ENCODE measurements around the gene HS6ST2. TPM values are rescaled to one million over a fixed set of nuclear protein-coding genes. Genes with fewer than 3 reads are reported as not detected.

HS6ST2 gene
- total and polyA plus RNA-seq, 4 donors = 11.4 to 73.1 (median 53.1) TPM

DNA sequence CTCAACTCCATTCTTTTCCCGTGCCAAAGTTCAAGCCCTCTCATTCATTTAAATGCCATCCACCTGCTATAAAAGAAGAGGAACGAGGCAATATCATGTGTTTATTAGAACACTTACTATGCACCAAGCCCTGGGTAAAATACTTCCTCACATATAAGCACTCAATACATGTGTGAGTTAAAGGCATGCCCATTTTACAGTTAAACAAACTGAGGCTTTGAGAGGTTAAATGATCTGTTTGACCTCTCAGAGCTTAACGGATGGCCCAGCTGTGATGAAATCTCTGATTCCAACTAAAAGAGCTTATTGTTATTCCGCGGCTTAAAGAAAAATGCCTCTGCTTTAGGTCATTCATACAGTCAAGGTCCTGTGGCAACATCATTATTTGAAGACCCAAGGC, 124.3 kb downstream of the HS6ST2 start:
- WGBS (ENCODE audit: insufficient coverage) = 60% methylated on average over 2 of the region's 5 CpGs
- Histone ChIP-seq H3K4me1 (ENCODE audit: control insufficient read depth, insufficient read depth, low read length) (no peaks in the 10 kb centered on the region), H3K4me3 (ENCODE audit: low read depth, low read length) (no peak overlapping the region), H3K36me3 (ENCODE audit: control insufficient read depth, insufficient read depth, low read length) (no peaks in the 10 kb centered on the region), H3K27me3 (ENCODE audit: control insufficient read depth, insufficient read depth, low read length) (peaks cover 10% of the 10 kb centered on the region), H3K9me3 (ENCODE audit: control insufficient read depth, insufficient read depth, low read length) (no peaks in the 10 kb centered on the region), H3K27ac (ENCODE audit: low read depth, low read length) (no peak overlapping the region)
- no peak for DNase-seq (ENCODE audit: low read depth in 4 of 6, low spot score in 6 of 6)

DNA sequence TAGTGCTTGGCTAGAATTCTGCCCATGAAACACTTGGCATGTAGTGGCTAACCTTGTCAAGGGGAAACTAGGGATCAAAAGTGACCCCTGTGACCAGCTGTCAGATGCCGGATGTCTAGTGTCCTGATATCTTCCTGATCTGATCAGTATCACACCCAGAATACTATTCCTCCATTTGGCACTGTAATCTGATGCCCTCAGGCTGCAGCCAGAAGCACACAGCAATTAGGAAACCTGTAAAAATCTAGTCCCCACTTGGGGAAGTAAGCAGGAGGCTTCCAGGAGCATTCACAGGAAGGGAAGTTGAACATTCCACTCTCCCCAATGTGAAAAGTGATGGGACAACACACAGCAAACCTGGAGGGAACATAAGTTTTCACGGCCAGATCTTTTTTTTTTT, 125.1 kb downstream of the HS6ST2 start:
- no CpG with 5 or more reads among the region's 2 CpGs for WGBS (ENCODE audit: insufficient coverage)
- DNase-seq (ENCODE audit: low read depth in 4 of 6, low spot score in 6 of 6) = peak in 1 of 6 donors; percentile 14
- no peak overlapping the region for H3K27ac ChIP-seq (ENCODE audit: low read depth, low read length)
- no peaks in the 10 kb centered on the region for H3K36me3 ChIP-seq (ENCODE audit: control insufficient read depth, insufficient read depth, low read length)
- no peak overlapping the region for H3K4me3 ChIP-seq (ENCODE audit: low read depth, low read length)
- H3K4me1 ChIP-seq (ENCODE audit: control insufficient read depth, insufficient read depth, low read length) = no peaks in the 10 kb centered on the region
- peaks cover 10% of the 10 kb centered on the region for H3K27me3 ChIP-seq (ENCODE audit: control insufficient read depth, insufficient read depth, low read length)
- H3K9me3 ChIP-seq (ENCODE audit: control insufficient read depth, insufficient read depth, low read length) = no peaks in the 10 kb centered on the region

DNA sequence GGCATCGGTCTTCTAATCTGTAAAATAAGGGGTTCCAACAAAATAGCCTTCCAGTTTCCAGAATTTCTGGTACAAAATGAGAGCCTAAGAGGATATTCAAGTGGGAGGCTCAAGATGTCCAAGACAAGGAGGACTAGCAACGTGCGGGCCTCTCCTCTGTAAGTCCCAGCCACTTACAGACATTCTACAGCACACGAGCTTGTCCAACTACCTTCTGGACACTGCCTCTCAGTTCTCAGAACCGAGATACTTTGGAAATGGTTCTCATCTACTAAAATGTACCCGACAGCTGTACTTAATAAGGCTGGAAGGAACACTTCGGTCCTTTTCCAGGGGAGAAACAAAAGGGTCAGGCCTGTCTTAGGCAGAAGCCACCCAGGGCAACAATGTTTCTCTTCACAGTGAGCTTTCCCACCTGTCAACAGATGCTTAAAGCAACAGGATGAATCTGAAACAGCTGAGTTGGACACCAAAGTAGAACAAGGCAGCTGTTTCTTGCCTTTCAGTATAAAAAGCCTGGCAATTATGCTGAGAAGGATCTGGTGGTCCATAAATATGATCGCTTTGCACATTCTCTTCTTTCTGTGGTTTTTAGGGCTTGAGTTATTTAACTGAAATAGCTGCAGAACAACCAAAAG, 127.0 kb downstream of the HS6ST2 start:
- DNase-seq (ENCODE audit: low read depth in 4 of 6, low spot score in 6 of 6) = no peak
- Histone ChIP-seq H3K27me3 (ENCODE audit: control insufficient read depth, insufficient read depth, low read length) (peaks cover 11% of the 10 kb centered on the region), H3K36me3 (ENCODE audit: control insufficient read depth, insufficient read depth, low read length) (no peaks in the 10 kb centered on the region), H3K4me1 (ENCODE audit: control insufficient read depth, insufficient read depth, low read length) (no peaks in the 10 kb centered on the region), H3K4me3 (ENCODE audit: low read depth, low read length) (no peak overlapping the region), H3K9me3 (ENCODE audit: control insufficient read depth, insufficient read depth, low read length) (no peaks in the 10 kb centered on the region), H3K27ac (ENCODE audit: low read depth, low read length) (no peak overlapping the region)
- WGBS (ENCODE audit: insufficient coverage) = 51% methylated on average over 7 of the region's 8 CpGs

DNA sequence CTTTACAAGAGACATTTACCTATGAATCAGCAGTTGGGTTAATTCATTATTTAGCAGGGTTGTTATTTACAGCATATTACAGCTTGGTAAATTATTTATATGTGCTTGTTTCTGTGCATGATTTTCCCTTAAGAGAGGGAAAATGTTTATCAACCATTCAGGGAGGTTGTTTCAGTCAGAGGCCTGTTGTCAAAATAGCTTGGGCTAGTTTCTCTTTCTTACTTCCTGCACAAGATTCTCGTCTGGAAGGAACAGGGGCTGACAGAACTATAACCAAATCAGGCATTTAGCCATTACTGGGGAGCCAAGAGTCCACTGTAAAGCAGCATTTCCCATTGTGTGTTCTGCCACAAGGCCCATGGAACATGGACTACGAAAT, 135.8 kb downstream of the HS6ST2 start:
- Histone ChIP-seq H3K9me3 (ENCODE audit: control insufficient read depth, insufficient read depth, low read length) (no peaks in the 10 kb centered on the region), H3K4me1 (ENCODE audit: control insufficient read depth, insufficient read depth, low read length) (no peaks in the 10 kb centered on the region), H3K27ac (ENCODE audit: low read depth, low read length) (no peak overlapping the region), H3K27me3 (ENCODE audit: control insufficient read depth, insufficient read depth, low read length) (peaks cover 5% of the 10 kb centered on the region), H3K36me3 (ENCODE audit: control insufficient read depth, insufficient read depth, low read length) (no peaks in the 10 kb centered on the region), H3K4me3 (ENCODE audit: low read depth, low read length) (no peak overlapping the region)
- DNase-seq (ENCODE audit: low read depth in 4 of 6, low spot score in 6 of 6) = no peak
- 21% methylated on average over 2 of the region's 2 CpGs for WGBS (ENCODE audit: insufficient coverage)

DNA sequence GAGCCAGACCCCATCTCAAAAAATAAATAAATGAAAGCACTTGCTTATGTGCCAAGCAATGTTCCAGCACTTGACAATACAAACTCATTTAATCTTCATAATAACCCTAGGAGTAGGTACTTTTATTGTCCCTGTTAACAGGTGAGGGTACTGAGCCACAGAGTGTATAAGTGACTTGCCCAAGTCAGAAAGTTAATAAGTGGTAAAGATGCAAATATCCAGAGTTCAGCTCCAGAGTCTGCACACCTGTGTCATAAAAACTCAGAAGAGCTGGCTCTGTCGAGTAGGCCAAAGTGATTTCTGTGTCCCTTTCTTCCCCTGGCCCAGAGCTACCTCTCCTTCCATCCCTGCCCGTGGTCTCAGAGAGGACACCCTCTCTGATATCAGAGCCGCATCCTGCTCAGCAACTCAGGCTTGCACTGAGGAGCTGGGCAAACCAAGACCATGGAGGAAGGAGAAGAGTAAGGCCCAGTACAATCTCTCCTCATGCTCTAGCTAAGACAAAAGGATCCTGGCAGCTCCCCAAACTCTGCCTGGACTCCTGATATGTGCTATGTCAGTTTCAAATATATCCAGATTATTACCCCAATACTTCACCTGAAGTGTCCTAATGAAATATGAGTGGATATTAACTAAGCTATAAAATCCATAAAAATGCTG, 136.3 kb downstream of the HS6ST2 start:
- DNase-seq (ENCODE audit: low read depth in 4 of 6, low spot score in 6 of 6) = peak in 1 of 6 donors; percentile 38
- Histone ChIP-seq H3K36me3 (ENCODE audit: control insufficient read depth, insufficient read depth, low read length) (no peaks in the 10 kb centered on the region), H3K9me3 (ENCODE audit: control insufficient read depth, insufficient read depth, low read length) (no peaks in the 10 kb centered on the region), H3K27me3 (ENCODE audit: control insufficient read depth, insufficient read depth, low read length) (peaks cover 1% of the 10 kb centered on the region), H3K4me1 (ENCODE audit: control insufficient read depth, insufficient read depth, low read length) (no peaks in the 10 kb centered on the region), H3K27ac (ENCODE audit: low read depth, low read length) (no peak overlapping the region), H3K4me3 (ENCODE audit: low read depth, low read length) (no peak overlapping the region)
- 67% methylated on average over 1 of the region's 3 CpGs for WGBS (ENCODE audit: insufficient coverage)

DNA sequence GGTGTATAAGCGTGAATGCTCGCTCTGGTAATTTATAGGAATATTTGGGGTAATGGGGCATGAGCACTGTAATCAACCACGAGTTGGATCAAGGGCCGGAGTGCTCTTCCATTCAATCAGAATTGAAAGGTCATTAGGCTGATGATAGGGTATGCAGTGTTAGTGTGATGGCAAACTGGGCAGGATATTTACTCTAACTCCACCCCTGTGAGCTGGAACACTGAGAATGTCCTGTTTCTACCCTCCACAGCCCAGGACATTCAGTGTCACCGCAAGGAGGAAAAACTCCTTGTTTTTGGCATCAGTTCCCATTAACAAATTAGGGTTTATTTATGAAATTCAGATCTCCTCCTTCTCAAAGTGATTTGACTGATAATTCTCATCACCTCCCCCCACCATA, 137.8 kb downstream of the HS6ST2 start:
- Histone ChIP-seq H3K4me1 (ENCODE audit: control insufficient read depth, insufficient read depth, low read length) (no peaks in the 10 kb centered on the region), H3K27me3 (ENCODE audit: control insufficient read depth, insufficient read depth, low read length) (no peaks in the 10 kb centered on the region), H3K27ac (ENCODE audit: low read depth, low read length) (no peak overlapping the region), H3K9me3 (ENCODE audit: control insufficient read depth, insufficient read depth, low read length) (no peaks in the 10 kb centered on the region), H3K4me3 (ENCODE audit: low read depth, low read length) (no peak overlapping the region), H3K36me3 (ENCODE audit: control insufficient read depth, insufficient read depth, low read length) (no peaks in the 10 kb centered on the region)
- WGBS (ENCODE audit: insufficient coverage) = 83% methylated on average over 2 of the region's 5 CpGs
- no peak for DNase-seq (ENCODE audit: low read depth in 4 of 6, low spot score in 6 of 6)

DNA sequence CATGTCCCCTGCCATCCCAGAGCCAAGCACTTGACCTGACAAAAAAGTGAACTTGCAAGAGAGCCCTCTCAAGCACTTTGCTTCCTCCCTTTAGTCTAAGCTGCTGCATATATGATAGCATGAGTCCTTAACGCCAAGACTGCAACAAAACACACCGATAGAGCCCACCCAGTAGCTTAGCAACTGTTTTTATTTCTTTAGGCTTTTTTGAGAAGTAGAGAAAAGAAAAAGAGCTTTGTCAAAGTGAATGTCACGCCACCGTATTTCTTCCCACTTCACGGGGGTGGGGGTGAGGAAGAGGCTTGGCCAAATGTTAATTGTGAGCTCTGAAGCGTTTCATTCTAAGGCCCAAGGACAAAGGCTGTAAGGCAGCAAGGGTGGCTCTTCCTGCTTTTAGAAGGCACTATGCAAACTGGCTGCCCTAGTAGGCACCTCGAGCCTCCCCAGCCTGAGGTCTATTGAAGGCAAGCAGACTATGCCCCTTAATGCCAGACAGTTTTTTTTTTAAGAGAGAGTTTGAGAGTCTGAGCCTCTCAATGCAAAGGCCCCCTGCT, 138.6 kb downstream of the HS6ST2 start:
- Histone ChIP-seq H3K27me3 (ENCODE audit: control insufficient read depth, insufficient read depth, low read length) (no peaks in the 10 kb centered on the region), H3K27ac (ENCODE audit: low read depth, low read length) (no peak overlapping the region), H3K36me3 (ENCODE audit: control insufficient read depth, insufficient read depth, low read length) (no peaks in the 10 kb centered on the region), H3K4me1 (ENCODE audit: control insufficient read depth, insufficient read depth, low read length) (no peaks in the 10 kb centered on the region), H3K9me3 (ENCODE audit: control insufficient read depth, insufficient read depth, low read length) (no peaks in the 10 kb centered on the region), H3K4me3 (ENCODE audit: low read depth, low read length) (no peak overlapping the region)
- 51% methylated on average over 4 of the region's 7 CpGs for WGBS (ENCODE audit: insufficient coverage)
- peak in 3 of 6 donors; percentile 22 to 61 (median 38) for DNase-seq (ENCODE audit: low read depth in 4 of 6, low spot score in 6 of 6)

DNA sequence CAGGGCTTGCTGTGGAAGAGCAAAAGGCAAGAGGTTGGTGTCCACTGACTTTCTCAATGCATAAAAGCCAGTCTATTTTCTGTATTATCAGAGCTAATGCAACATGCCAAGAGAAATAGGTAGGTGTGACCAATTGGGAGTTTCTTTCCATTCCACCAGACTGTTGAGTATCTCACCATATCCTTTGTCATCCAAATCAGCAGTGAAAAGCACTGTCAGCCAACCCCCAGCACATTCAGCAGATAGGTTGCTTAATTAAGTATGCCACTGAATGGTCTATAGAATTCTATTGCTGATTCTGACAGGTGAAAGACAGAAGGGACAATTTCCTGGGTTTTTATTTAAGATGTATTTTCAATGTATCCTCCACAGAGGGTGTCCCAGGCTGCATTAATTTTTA, 139.8 kb downstream of the HS6ST2 start:
- Histone ChIP-seq H3K9me3 (ENCODE audit: control insufficient read depth, insufficient read depth, low read length) (no peaks in the 10 kb centered on the region), H3K36me3 (ENCODE audit: control insufficient read depth, insufficient read depth, low read length) (no peaks in the 10 kb centered on the region), H3K27me3 (ENCODE audit: control insufficient read depth, insufficient read depth, low read length) (peaks cover under 1% of the 10 kb centered on the region), H3K4me3 (ENCODE audit: low read depth, low read length) (no peak overlapping the region), H3K4me1 (ENCODE audit: control insufficient read depth, insufficient read depth, low read length) (no peaks in the 10 kb centered on the region), H3K27ac (ENCODE audit: low read depth, low read length) (no peak overlapping the region)
- peak in 1 of 6 donors; percentile 9 for DNase-seq (ENCODE audit: low read depth in 4 of 6, low spot score in 6 of 6)

DNA sequence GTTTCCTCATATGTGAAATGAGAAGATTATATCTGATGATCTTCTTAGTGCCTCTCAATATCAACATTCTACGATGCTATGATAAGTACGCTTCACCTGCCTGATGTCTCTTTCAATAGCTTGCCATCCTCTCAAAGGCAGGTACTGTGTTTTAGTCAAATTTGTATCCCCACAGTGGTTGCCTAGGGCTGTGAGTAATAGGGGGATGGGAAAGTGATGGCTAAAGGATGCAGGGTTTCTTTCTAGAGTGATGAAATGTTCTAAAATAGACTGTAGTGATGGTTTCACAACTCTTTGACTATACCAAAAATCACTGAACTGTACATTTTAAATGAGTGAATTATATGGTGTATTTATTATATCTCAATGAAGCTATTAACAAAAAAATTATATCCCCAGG, 142.8 kb downstream of the HS6ST2 start:
- Histone ChIP-seq H3K4me1 (ENCODE audit: control insufficient read depth, insufficient read depth, low read length) (no peaks in the 10 kb centered on the region), H3K4me3 (ENCODE audit: low read depth, low read length) (no peak overlapping the region), H3K36me3 (ENCODE audit: control insufficient read depth, insufficient read depth, low read length) (no peaks in the 10 kb centered on the region), H3K27ac (ENCODE audit: low read depth, low read length) (no peak overlapping the region), H3K27me3 (ENCODE audit: control insufficient read depth, insufficient read depth, low read length) (peaks cover 7% of the 10 kb centered on the region), H3K9me3 (ENCODE audit: control insufficient read depth, insufficient read depth, low read length) (no peaks in the 10 kb centered on the region)
- DNase-seq (ENCODE audit: low read depth in 4 of 6, low spot score in 6 of 6) = no peak
- WGBS (ENCODE audit: insufficient coverage) = no CpG with 5 or more reads among the region's 2 CpGs
